ENCODE results near the gene BACH2. TPM values are rescaled to one million over a fixed set of nuclear protein-coding genes. Genes with fewer than 3 reads are reported as not detected.

BACH2 gene
- total and polyA plus RNA-seq, 2 of the 8 experiments (the other 6 are each of a cell fraction or from before 2014, with no cell fraction given) = 1.9 to 5.9 TPM

GRCh38 chr6:89965441-89966227 lies 331.0 kb downstream of the BACH2 start:
- no peak overlapping the region for H2AK5ac ChIP-seq (ENCODE audit: low read depth, low read length)
- no peak overlapping the region for H3K27ac ChIP-seq (ENCODE audit: low read depth, low read length)
- TF ChIP-seq POU5F1 (IDR thresholded peaks at IDR 0.05; ENCODE audit: low read depth, low read length) = no peak
- TF ChIP-seq ATF3 (IDR thresholded peaks at IDR 0.05; ENCODE audit: insufficient read depth, low read depth, low read length) = no peak
- no peak for TF ChIP-seq KDM5A (IDR thresholded peaks at IDR 0.05; ENCODE audit: low read length)
- TF ChIP-seq TEAD4 (IDR thresholded peaks at IDR 0.05; ENCODE audit: low read depth, low read length) = no peak
- TF ChIP-seq RAD21 (IDR thresholded peaks at IDR 0.05 in 1 of 2, conservative IDR thresholded peaks at IDR 0.05 in 1 of 2; ENCODE audit: low read depth in 2 of 2, low read length in 2 of 2) = no peak
- TF ChIP-seq POLR2A (IDR thresholded peaks at IDR 0.05; ENCODE audit: control extremely low read depth in 1 of 2, low read depth in 2 of 2, low read length in 2 of 2) = no peak
- TF ChIP-seq CREB1 (IDR thresholded peaks at IDR 0.05) = no peak

More at GRCh38 chr6:89965441-89966227, 331.0 kb downstream of the BACH2 start:
- ChIA-PET POLR2A (ENCODE audit: partially characterized antibody) (no interaction called here), CTCF (ENCODE audit: partially characterized antibody) (interaction anchor here (1.0 to 2.1 kb wide), 7 partner anchors 9 to 515 kb away, joined by 3 to 12 read pairs (median 4); no protein-coding TSS in a partner anchor)
- H3K9me3 ChIP-seq (ENCODE audit: insufficient read depth in 2 of 2, low read depth in 1 of 2, low read length in 1 of 2) = no peaks in the 10 kb centered on the region
- H4K91ac ChIP-seq (replicated peaks; ENCODE audit: insufficient read length, low read length) = no peak overlapping the region
- H3K56ac ChIP-seq (replicated peaks; ENCODE audit: insufficient read length, low read depth, low read length) = no peak overlapping the region
- no peaks in the 10 kb centered on the region for H3K27me3 ChIP-seq (replicated peaks in 1 of 4; ENCODE audit: control insufficient read depth in 3 of 4, extremely low read depth in 1 of 4, insufficient read depth in 3 of 4, low read length in 3 of 4)
- no peak overlapping the region for H3K14ac ChIP-seq (ENCODE audit: insufficient read length)
- DNase-seq (ENCODE audit: low read depth in 1 of 2, low spot score in 2 of 2) = no peak
- no peak overlapping the region for H2AFZ ChIP-seq (ENCODE audit: low read length)
- WGBS, 2 experiments (ENCODE audit: extremely low coverage in 1 of 2, insufficient coverage in 1 of 2, insufficient read length in 1 of 2, insufficient replicate concordance in 2 of 2, low coverage in 1 of 2, low lambda C conversion rate in 2 of 2, missing lambda C conversion rate in 1 of 2) = 73% methylated on average over 2 of the region's 2 CpGs; no CpG with 5 or more reads in 1 of the 2 experiments
- H3K23ac ChIP-seq (ENCODE audit: insufficient read length) = no peak overlapping the region
- H3K18ac ChIP-seq (ENCODE audit: extremely low read depth, low read length) = no peak overlapping the region
- no peaks in the 10 kb centered on the region; the same call in 1 of the 2 replicates for H3K23me2 ChIP-seq (ENCODE audit: low read depth, low read length)
- H3K4me1 ChIP-seq (replicated peaks in 1 of 4; ENCODE audit: control insufficient read depth in 3 of 4, insufficient read depth in 4 of 4, low read length in 3 of 4) = no peaks in the 10 kb centered on the region
- no peaks in the 10 kb centered on the region for H3K36me3 ChIP-seq (ENCODE audit: control insufficient read depth in 2 of 4, insufficient read depth in 4 of 4, low read length in 3 of 4)
- H3K79me2 ChIP-seq (ENCODE audit: control insufficient read depth in 1 of 2, insufficient read depth in 2 of 2, low read length in 2 of 2) = no peaks in the 10 kb centered on the region
- H4K8ac ChIP-seq (ENCODE audit: extremely low read depth, insufficient read depth, low read length) = no peak overlapping the region
- H4K5ac ChIP-seq (ENCODE audit: insufficient read length, low read depth, low read length) = no peak overlapping the region
- no peaks in the 10 kb centered on the region for H3K79me1 ChIP-seq (ENCODE audit: low read depth, low read length)
- H2BK20ac ChIP-seq (ENCODE audit: low read length) = no peak overlapping the region
- no peak overlapping the region for H2BK5ac ChIP-seq (ENCODE audit: low read depth, low read length)
- H3K4me3 ChIP-seq (ENCODE audit: extremely low read depth in 1 of 4, insufficient read depth in 2 of 4, low read depth in 3 of 4, low read length in 4 of 4) = no peak overlapping the region
- H2BK120ac ChIP-seq (replicated peaks; ENCODE audit: low read depth, low read length) = no peak overlapping the region
- no peak overlapping the region for H3K9ac ChIP-seq (replicated peaks in 1 of 4; ENCODE audit: extremely low read depth in 1 of 4, low read depth in 3 of 4, low read length in 3 of 4)
- no peak overlapping the region for H2BK15ac ChIP-seq (ENCODE audit: low read length)
- no peak overlapping the region for H3K4me2 ChIP-seq (ENCODE audit: insufficient read depth in 1 of 2, low read depth in 2 of 2, low read length in 2 of 2)
- FAIRE-seq = no peak
- no peaks in the 10 kb centered on the region for H4K20me1 ChIP-seq (replicated peaks in 1 of 2; ENCODE audit: control insufficient read depth in 1 of 2, insufficient read depth in 2 of 2, low read length in 2 of 2)
- H3K4ac ChIP-seq (replicated peaks; ENCODE audit: insufficient read length, low read depth, low read length) = no peak overlapping the region
- no peak overlapping the region for H2BK12ac ChIP-seq (ENCODE audit: low read depth, low read length)
